CD4-positive, alpha-beta T cell treated with Interleukin-15 for 1 hour (primary cell): ENCODE data around the gene TTLL11.

Experiments used
- DNase-seq: peaks from one replicate; pipeline ENCODE4 v3.0.0-alpha.2; 2020

The TTLL11 gene

DNA sequence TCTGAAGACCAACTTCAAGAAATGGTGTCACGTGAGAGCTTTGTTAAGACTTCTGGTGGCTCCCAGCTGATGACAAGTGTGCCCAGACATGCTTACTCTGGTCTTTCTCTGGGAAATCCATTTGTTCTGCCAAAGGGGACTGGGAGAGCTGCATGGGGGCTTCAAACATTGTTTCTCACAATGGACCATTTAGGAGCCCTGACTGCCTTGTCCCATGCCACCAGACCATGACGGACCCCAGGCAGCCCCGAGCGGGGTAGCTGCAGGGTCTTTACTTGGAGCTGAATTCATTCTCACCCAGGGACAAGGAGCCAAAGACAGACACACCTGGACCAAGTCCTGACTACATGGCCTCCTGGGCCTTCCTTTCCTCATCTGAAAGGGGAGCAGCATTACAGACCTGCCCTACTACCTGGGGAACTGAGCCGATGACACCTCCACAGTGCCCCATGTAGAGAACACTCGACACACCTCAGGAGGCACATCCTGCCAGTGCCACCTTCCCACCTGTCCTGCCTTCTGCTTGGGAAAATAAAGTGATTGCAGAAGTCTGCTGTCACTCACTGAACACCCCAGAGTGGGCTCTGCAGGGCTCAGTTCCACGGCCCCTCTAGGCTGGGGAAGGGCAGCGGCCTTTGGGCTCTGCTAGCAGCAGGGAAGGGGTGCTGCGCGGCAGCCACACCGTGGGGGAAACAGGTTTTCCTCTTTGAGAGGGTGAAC is 272.7 kb downstream of the TTLL11 start:
- DNase-seq, result no peak

GRCh38 chr9:121819428-121820231 is 273.5 kb downstream of the TTLL11 start:
- no peak for DNase-seq

DNA sequence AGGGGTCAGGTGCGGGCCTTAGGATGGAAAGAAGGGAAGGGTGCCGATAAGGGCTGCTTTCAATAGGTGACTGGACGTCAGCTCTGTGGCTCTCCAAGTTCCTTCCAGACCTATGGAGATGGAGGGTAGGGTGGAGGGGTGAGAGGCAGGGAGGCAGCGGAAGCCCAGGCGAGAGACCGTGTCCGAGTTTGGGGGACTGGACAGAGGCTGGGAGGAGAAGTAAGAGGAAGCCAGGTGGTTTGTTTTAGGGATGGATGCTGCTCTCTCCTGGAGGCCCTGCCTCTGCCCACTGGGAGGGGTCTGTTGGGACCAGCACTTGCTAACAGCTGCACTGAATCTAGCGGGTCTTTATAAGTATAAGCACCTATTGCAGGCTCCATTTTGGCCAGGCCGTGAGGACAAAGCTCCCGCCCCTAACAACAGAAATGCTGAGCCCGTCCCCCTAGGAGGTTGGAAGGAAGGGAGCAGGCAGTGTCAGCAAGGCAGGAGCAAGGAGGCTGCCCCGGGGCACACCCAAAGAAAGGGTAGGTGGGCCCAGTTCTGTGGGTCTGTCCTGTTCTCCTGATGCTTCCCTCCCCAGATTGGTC is 274.2 kb downstream of the TTLL11 start:
- no peak for DNase-seq

DNA sequence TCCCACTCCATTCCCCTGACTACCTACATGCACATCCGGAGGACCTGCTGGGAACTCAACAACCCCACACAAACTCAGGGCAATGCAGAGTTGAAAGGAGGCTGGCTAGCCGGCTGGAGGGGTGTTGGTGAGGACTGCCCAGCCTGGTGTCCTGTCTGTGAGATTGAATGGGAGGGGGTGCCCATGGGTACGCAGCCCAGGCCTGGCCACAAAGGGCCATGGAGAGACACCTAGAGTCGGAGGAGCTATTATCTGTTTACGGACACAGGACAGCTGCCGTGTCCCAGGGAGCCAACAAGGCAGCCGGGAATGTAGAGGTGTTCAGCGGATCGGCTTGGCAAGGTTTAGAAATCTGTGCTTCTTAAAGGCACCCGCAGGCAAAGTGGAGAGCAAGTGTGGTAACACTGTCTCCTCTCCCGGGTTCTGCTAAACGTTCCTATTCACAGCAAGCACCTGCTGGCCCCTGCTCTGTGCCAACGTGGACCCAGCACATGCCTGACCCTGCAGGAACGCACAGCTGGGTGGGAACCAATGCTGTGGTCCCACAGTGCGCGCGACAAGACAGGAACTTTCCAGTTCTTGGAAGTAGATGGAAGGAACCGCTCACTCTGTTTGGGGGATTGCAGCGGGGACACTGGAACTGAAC is 275.0 kb downstream of the TTLL11 start:
- no peak for DNase-seq

DNA sequence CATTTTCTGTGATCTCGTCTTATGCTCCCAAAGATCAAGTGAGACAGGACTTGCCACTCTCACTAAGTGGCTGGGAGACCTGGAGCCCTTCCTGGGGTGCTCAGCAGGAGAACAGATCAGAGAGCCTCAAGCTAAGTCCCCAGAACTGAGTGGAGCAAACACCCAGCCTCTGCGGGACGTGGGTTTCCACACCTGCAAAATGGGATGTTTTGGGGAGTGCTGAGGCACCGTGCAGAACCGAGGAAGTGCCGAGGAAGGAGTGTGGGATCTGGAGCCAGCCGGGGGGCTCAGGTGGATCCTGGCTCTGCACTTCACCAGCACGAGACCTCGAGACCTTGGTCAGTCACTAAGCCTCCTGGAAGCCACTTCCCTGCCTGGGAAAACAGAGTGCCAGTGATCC is 275.6 kb downstream of the TTLL11 start:
- DNase-seq, result no peak

GRCh38 chr9:121816845-121817450 is 276.2 kb downstream of the TTLL11 start:
- DNase-seq, result no peak

GRCh38 chr9:121816449-121816817 is 276.7 kb downstream of the TTLL11 start:
- DNase-seq, result no peak

DNA sequence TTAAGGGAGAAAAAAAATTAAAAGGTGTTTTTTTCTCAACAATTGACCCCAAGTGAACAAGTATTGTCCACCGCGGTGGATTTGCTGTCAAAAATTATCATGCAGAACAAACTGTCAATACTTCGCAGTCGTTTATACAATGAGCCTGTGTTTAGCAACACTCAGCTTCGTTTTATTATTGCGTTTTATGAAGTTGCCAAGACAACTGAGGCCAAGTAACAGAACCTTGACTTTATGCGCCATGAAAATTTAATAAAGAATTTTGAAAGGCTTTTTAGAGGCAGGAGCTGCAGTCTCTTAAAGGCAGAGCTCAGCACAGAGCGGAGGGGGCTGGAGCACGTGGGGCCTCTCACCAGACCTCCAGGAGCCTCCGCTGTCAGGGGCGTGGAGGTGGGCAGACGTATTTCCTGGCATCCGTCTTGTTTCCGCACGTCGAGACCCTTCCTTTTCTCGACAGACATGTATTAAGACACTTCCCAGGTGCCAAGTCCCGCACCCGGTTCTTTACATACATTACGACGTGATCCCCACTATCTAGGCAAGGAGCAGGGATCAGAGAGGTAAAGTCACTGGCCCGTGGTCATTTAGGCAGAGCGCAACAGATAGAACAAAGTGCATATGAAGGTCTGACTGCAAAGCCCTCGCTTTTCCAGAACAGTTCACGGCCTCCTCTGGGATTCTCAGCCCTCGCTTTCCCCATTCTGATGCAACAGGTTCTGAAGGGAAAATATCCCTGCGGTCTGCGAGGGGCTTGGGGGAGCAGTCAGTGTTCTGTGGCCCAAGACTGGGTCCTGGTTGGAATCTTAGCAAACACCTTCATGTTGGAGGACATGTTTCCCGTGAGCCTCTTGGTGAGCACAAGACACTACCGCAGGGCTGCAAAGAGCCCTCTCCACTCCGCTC is 277.3 kb downstream of the TTLL11 start:
- DNase-seq, result no peak

- DNase-seq, result no peak
Measured at GRCh38 chr9:121815084-121815483, 278.0 kb downstream of the TTLL11 start.

- no peak for DNase-seq
Measured at GRCh38 chr9:121814594-121814993, 278.5 kb downstream of the TTLL11 start.

DNA sequence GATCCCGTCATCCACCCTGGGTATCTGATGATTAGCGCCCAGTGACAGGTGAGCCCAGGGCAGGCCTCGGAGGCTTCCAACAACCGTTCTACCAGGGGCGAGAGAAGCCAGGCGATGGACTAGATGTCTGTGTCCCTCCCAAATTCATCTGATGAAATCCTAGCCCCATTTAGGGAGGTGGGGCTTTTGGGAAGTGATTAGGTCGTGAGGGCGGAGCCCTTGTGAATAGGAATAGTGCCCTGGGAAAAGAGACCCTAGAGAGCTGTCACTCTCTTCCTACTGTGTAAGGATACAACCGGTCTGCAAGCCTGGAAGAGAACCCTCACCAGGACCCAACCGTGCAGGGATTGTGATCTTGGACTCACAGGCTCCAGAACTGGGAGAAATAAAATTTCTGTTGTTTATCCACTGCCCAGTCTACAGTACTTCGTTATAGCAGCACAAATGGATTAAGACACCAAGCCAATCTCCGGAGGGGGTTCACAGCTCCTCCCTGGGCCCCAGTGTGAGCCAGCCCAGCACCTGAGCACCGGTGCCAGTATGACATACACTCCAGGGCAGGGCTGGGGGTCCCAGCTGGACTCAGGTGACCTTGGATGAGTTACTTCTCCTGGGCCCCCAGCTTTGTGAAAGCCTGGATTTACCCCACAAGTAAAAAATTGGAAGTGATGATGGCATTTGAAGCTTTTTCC is 279.4 kb downstream of the TTLL11 start:
- no peak for DNase-seq

- no peak for DNase-seq
Measured at GRCh38 chr9:121812159-121812735, 280.9 kb downstream of the TTLL11 start.

DNA sequence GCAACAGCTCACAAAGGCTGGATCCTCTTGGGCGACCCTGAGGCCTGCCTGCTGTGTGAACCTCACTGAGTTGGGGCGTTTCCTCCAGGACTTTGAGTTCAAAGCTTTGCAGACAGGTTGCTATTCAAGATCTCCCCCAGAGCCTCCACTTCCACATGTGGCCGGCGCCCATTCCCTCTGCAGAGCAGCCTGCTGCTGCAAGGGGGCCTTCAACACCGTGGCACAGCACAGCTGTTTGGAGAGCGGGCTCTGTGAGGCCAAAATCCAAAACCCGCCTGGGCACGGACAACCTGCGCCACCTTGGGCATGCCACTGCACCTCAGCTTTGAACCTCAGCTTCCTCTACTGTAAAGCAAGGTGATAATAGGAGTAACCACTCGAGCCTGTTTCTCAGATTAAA is 281.4 kb downstream of the TTLL11 start:
- no peak for DNase-seq

DNA sequence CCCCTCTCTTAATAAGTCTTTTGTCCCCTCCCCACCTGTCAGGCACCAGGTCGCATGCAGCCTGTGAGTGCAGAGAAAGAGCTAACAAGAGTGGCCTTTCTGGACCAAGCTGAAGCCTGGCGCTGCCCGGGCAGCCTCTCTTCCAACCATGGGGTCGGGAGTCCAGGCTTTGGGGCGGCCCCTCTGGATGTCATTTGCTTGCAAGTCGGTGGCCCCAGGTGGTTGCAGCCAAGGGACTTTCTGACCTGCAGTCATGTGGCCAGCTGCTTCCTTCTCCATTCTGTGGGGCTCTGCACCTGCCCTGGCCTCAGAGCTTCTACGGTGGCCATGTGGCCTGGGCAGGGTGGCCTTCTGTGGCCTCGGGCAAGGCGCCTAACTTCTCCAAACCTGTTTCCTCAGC is 282.0 kb downstream of the TTLL11 start:
- DNase-seq, result no peak

GRCh38 chr9:121810489-121810888 is 282.6 kb downstream of the TTLL11 start:
- no peak for DNase-seq

DNA sequence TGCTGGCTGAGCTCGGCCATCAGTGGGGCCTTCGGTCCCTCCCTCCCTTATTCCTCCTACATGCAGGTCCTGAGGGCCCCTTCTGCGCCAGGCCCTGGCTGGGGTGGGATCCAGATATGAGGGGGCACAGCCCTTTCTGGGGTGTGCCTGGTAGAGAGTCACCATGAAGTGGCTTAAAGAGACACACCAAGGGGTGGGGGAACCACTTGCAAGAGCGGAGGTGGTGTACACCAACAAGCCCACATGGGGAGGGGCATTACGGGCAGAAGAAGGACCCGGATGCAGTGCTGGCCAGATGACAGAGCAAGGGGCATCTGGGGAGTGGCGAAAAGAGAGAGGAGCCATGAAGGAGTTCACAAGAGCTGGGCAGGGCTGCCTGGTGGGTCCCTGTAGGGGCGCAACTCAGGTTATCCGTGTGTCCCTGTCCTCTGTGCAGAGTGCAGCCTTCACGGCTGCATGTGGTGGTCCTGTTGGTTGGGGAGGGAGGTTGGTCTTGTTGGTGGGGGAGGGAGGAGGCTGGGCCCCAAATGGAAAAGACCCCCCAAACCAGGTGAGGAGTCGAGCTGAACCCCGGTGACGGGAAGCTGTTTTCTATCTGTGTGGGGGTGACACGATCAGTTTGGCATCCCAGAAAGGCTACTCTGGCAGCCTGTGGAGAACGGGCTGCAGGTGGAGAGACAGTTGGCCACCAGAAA is 283.6 kb downstream of the TTLL11 start:
- DNase-seq, result no peak

DNA sequence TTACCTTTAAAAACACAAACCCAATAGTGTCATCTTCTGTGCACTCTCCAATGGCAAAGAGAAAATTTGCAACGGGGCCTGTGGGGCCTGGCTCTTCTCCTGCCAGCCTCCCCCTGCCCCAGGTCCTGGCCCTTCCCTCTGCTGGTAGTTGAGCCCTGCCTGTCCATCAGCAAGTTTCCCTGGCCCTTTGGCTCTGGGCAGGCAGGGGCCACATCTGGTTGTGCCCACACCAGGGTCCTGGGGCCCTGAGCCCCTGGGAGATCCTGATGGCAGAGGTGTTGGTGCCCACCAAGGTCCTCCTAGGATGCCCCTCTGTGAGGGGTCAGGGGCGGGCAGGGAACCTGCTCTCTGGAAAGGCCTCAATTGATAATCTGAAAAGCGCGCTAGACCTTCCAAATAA is 284.3 kb downstream of the TTLL11 start:
- DNase-seq, result no peak

- DNase-seq, result no peak
Measured at GRCh38 chr9:121807823-121808278, 285.3 kb downstream of the TTLL11 start.

DNA sequence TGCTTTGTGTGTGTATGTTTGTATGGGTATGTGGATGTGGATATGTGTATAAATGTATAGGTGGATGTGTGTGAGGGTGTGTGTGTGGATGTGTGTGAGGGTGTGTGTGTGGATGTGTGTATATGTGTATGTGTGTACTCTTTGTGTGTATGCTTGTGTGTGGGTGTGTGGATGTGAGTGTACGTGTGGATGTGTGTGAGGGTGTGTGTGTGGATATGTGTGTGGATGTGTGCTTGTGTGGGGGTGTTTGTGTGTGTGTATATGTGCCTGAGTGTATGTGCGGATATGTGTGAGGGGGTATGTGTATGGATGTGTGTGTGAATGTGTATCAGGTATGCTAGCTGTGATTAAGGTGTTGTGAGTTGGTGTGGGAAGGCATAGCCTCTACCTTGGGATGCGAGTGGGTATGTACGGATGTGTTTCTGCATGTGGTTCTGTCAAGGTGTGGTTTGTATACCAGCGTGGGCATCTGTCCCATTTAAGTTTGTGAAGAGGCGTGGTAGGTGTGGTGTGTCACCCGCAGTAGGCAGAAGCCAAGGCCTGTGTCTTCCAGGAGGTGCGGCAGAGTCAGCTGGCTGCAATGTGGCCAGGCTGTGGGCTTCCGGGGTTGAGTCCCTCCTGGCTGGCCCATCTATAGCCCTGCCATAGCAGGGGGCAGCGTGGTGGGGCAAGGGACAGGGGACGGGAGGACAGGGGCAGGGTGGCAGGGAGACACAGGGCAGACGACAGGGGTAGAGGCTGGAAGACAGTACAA is 285.9 kb downstream of the TTLL11 start:
- no peak for DNase-seq

- no peak for DNase-seq
Measured at GRCh38 chr9:121802753-121803152, 290.4 kb downstream of the TTLL11 start.
